Measurements from ENCODE around the gene CLIP2. TPM values are rescaled to one million over a fixed set of nuclear protein-coding genes. Genes with fewer than 3 reads are reported as not detected.

CLIP2 gene
- total and polyA plus RNA-seq, 2 of the 8 experiments (the other 6 are each of a cell fraction or from before 2014, with no cell fraction given): 8.3 to 41.5 TPM

DNA sequence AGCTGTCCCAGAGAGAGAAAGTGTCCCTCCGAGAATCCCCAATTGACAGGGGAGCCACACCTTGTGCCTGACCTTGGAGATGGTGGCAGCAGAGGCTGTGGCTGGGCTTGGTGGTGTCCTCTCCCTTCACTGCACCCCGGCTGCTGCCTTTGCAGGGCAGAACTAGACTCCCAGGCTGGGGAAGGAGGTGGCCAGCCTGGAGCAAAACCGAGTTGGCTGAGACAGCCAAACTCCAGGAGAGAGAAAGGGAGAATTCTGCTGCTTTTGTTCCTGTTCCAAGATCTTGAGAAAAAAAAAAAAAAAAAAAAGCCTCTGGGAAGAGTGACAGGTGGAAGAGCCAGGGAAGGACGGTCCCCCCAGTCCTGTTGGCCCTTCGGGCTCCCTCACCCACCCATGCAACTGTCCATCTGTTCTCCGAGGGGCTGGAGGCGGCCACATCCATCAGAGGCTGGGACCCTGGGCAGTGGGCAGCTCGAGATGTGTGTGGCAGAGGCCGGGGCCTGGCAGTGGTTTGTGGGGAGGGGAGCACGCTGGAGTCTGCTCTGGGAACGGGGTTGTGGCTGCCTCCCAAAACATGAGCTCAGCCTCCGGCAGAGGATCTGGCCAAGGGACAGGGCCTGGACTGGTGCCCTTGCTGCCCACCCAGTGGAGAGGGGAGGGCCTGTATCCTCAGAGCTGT lies 35.5 kb downstream of the CLIP2 start:
- no peak overlapping the region for H2BK5ac ChIP-seq (ENCODE audit: low read depth, low read length)
- H3K27ac ChIP-seq (ENCODE audit: low read depth, low read length): 0 out of 2 replicates have a peak overlapping the region, but pooled peaks have one; percentile 15
- H4K20me1 ChIP-seq (replicated peaks in 1 of 2; ENCODE audit: control insufficient read depth in 1 of 2, insufficient read depth in 2 of 2, low read length in 2 of 2): peaks cover 0 to 1% of the 10 kb centered on the region in 2 experiments
- no peaks in the 10 kb centered on the region for H3K9me3 ChIP-seq (ENCODE audit: insufficient read depth in 2 of 2, low read depth in 1 of 2, low read length in 1 of 2)
- peaks cover 9% of the 10 kb centered on the region for H3K79me1 ChIP-seq (ENCODE audit: low read depth, low read length)
- DNase-seq (ENCODE audit: low read depth in 1 of 2, low spot score in 2 of 2) (no peak), FAIRE-seq (no peak)
- H2BK120ac ChIP-seq (replicated peaks; ENCODE audit: low read depth, low read length): no peak overlapping the region
- no peak overlapping the region for H3K18ac ChIP-seq (ENCODE audit: extremely low read depth, low read length)
- no peak overlapping the region for H2AK5ac ChIP-seq (ENCODE audit: low read depth, low read length)
- H3K4me2 ChIP-seq (ENCODE audit: insufficient read depth in 1 of 2, low read depth in 2 of 2, low read length in 2 of 2): no peak overlapping the region
- H3K36me3 ChIP-seq (ENCODE audit: control insufficient read depth in 2 of 4, insufficient read depth in 4 of 4, low read length in 3 of 4): no peaks in the 10 kb centered on the region; a peak in 1 of 8 replicates
- H3K9ac ChIP-seq (replicated peaks in 1 of 4; ENCODE audit: extremely low read depth in 1 of 4, low read depth in 3 of 4, low read length in 3 of 4): no peak overlapping the region
- no peak overlapping the region for H3K23ac ChIP-seq (ENCODE audit: insufficient read length)
- no peak overlapping the region for H3K14ac ChIP-seq (ENCODE audit: insufficient read length)
- no peak overlapping the region for H2BK20ac ChIP-seq (ENCODE audit: low read length)
- no peak overlapping the region for H4K5ac ChIP-seq (ENCODE audit: insufficient read length, low read depth, low read length)
- WGBS, 2 experiments (ENCODE audit: extremely low coverage in 1 of 2, insufficient coverage in 1 of 2, insufficient read length in 1 of 2, insufficient replicate concordance in 2 of 2, low coverage in 1 of 2, low lambda C conversion rate in 2 of 2, missing lambda C conversion rate in 1 of 2): 89% methylated on average over 10 of the region's 12 CpGs; no CpG with 5 or more reads in 1 of the 2 experiments
- H3K4me1 ChIP-seq (replicated peaks in 1 of 4; ENCODE audit: control insufficient read depth in 3 of 4, insufficient read depth in 4 of 4, low read length in 3 of 4): peaks cover 0 to 6% (median 2%) of the 10 kb centered on the region in 4 experiments; a peak in 2 of 7 replicates
- POLR2A ChIA-PET (ENCODE audit: partially characterized antibody): interaction anchor here (1.4 kb wide), 1 partner anchor 40 kb away, joined by 4 read pairs; no protein-coding TSS in a partner anchor
- H3K79me2 ChIP-seq (ENCODE audit: control insufficient read depth in 1 of 2, insufficient read depth in 2 of 2, low read length in 2 of 2): no peaks in the 10 kb centered on the region
- H4K91ac ChIP-seq (replicated peaks; ENCODE audit: insufficient read length, low read length): no peak overlapping the region
- no peak overlapping the region for H2BK15ac ChIP-seq (ENCODE audit: low read length)
- CTCF ChIA-PET (ENCODE audit: partially characterized antibody): interaction anchor here (1.2 kb wide), 1 partner anchor 70 kb away, joined by 3 read pairs; no protein-coding TSS in a partner anchor
- no peaks in the 10 kb centered on the region for H3K23me2 ChIP-seq (ENCODE audit: low read depth, low read length)
- no peak overlapping the region for H2BK12ac ChIP-seq (ENCODE audit: low read depth, low read length)
- no peak overlapping the region; the same call in 1 of the 2 replicates for H4K8ac ChIP-seq (ENCODE audit: extremely low read depth, insufficient read depth, low read length)
- H3K4ac ChIP-seq (replicated peaks; ENCODE audit: insufficient read length, low read depth, low read length): no peak overlapping the region
- H3K27me3 ChIP-seq (replicated peaks in 1 of 4; ENCODE audit: control insufficient read depth in 3 of 4, extremely low read depth in 1 of 4, insufficient read depth in 3 of 4, low read length in 3 of 4): no peaks in the 10 kb centered on the region
- no peak overlapping the region for H3K4me3 ChIP-seq (ENCODE audit: extremely low read depth in 1 of 4, insufficient read depth in 2 of 4, low read depth in 3 of 4, low read length in 4 of 4)
- no peak overlapping the region for H3K56ac ChIP-seq (replicated peaks; ENCODE audit: insufficient read length, low read depth, low read length)
- H2AFZ ChIP-seq (ENCODE audit: low read length): no peak overlapping the region
- TF ChIP-seq FOSL1 (IDR thresholded peaks at IDR 0.05; ENCODE audit: insufficient read depth, low read depth, low read length): no peak
- TF ChIP-seq, protein P1, sequence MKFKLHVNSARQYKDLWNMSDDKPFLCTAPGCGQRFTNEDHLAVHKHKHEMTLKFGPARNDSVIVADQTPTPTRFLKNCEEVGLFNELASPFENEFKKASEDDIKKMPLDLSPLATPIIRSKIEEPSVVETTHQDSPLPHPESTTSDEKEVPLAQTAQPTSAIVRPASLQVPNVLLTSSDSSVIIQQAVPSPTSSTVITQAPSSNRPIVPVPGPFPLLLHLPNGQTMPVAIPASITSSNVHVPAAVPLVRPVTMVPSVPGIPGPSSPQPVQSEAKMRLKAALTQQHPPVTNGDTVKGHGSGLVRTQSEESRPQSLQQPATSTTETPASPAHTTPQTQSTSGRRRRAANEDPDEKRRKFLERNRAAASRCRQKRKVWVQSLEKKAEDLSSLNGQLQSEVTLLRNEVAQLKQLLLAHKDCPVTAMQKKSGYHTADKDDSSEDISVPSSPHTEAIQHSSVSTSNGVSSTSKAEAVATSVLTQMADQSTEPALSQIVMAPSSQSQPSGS (IDR thresholded peaks at IDR 0.05; ENCODE audit: low read length): no peak
- TF ChIP-seq KDM5A (IDR thresholded peaks at IDR 0.05; ENCODE audit: low read length): no peak
- TF ChIP-seq KDM1A (IDR thresholded peaks at IDR 0.05; ENCODE audit: borderline replicate concordance, low read length): no peak
- TF ChIP-seq SP4 (IDR thresholded peaks at IDR 0.05; ENCODE audit: low read length): no peak
- no peak for TF ChIP-seq JUN (IDR thresholded peaks at IDR 0.05; ENCODE audit: low read depth, low read length)
- no peak for TF ChIP-seq EP300 (IDR thresholded peaks at IDR 0.05; ENCODE audit: borderline replicate concordance in 1 of 2, low read depth in 2 of 2, low read length in 2 of 2)
- TF ChIP-seq, protein P2, sequence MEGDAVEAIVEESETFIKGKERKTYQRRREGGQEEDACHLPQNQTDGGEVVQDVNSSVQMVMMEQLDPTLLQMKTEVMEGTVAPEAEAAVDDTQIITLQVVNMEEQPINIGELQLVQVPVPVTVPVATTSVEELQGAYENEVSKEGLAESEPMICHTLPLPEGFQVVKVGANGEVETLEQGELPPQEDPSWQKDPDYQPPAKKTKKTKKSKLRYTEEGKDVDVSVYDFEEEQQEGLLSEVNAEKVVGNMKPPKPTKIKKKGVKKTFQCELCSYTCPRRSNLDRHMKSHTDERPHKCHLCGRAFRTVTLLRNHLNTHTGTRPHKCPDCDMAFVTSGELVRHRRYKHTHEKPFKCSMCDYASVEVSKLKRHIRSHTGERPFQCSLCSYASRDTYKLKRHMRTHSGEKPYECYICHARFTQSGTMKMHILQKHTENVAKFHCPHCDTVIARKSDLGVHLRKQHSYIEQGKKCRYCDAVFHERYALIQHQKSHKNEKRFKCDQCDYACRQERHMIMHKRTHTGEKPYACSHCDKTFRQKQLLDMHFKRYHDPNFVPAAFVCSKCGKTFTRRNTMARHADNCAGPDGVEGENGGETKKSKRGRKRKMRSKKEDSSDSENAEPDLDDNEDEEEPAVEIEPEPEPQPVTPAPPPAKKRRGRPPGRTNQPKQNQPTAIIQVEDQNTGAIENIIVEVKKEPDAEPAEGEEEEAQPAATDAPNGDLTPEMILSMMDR (IDR thresholded peaks at IDR 0.05; ENCODE audit: control extremely low read depth in 1 of 3, insufficient read depth in 1 of 3, low read depth in 1 of 3, low read length in 3 of 3): no peak
